Amniotic stem cell (primary cell): Measurements from ENCODE around the gene KCTD1.

Experiments
- DNase-seq: peaks from one replicate; lab custom pipeline; 2025; lab: John Stamatoyannopoulos, UW

KCTD1 gene

DNA sequence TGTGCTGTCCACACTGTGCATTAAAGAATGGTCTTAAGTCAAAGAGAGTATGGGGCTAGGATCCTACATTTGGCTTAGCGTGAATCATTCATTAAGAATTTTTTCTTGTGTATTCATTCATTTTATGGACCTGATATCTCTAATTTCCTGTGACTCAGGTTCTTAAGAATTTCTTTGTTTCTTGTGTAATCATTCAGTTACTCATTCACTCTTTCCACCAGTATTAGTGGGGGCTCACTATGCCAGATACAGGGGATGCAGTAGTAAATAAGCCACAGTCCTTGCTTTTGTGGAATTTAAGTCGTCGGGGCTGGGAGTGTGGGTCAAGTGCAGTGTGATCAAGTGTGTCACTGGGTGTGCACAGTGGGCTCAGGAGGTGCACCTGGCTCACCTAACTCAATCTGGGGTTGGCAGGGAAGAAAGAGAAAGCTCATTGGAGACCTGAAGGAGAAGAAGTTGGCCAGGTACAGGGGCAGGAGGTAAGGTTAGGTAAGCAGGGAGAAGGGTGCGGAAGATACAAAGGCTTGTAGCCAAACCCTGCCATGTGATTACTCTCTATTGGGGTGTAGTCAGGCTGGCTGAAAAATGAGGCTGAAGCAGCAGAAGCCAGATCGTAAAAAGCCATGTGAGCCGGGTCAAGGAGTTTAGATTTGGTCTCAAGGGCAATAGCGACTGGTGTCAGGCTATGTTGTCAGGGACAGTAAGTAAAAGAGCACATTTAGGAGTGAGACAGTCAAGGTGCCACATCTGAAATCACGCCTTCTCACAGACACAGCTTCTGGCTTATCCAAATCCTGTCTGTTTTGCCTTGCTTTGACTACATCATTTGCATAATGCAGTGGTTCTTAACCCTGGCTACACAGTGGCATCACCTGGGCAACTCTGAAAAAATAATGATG, 67.2 kb downstream of the KCTD1 start:
- peak; percentile 45 for DNase-seq

- peak; percentile 17 for DNase-seq
These were observed 68.7 kb downstream of the KCTD1 start for GRCh38 chr18:26479681-26480079.

- no peak for DNase-seq
These were observed 69.2 kb downstream of the KCTD1 start for GRCh38 chr18:26479065-26479680.

DNA sequence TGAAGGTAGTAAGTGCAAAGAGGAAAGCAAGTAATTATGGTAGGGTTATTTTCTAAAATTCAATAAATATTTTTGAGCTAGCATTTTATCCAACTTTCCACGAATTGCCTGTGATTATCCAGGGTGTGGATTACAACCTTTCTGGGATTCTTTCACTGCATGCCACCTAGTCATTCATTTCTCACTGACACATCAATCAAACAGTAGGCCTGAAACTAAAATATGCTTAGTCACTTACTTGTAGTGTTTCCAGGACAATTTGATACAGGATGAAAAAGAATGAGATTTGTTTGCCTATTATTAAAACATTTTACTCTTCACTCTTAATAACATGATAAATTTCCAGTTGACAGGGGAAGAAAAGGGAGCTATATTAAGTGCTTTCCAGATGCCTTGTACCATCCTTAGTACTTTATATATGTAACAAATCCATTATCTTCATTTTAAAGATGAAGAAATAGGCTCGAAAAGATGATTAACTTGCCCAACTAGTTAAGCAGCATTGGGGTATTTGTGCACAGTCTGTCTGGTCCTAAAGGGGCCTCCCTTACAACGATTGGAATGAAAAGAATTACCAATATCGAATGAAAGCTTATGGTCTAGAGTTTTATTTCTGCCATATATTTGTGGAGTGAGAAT, 70.4 kb downstream of the KCTD1 start:
- no peak for DNase-seq

DNA sequence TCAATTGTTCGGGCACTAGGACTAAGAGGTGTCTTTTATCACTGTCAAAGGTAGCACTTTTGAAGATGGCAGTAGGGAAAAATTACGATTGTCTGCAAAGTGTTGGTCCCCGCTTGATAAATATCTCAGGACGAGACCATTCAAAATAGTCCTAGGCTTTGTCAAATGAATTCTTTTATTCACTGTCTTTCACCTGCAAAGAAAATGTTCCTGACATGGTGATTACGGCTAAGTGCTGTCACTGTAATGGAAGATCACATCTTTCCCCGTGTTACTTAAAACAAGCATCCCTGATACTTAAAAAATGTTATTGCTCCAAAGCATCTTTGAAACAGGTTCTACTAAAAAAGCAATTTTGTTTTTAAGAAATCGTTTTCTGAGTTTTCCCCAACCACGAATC, 71.7 kb downstream of the KCTD1 start:
- no peak for DNase-seq

DNA sequence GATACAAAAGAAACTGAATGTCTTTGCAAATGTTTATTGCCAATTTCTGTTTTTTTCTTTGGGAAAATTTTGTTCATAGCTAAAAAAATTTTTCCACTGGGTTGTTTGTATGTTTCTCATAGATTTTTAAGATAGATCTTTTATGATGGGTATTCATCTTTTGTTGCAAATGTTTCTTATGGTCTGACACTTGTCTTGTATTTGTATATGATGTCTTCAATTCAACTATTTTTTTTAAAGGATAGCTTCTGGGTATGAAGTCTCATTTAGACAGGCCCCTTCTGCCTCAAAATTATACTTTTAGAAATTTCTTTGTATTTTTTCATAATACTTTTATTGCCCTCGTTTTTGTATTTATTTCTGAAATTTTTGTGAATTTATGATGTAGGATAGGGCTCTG, 73.8 kb downstream of the KCTD1 start:
- DNase-seq, result no peak

DNA sequence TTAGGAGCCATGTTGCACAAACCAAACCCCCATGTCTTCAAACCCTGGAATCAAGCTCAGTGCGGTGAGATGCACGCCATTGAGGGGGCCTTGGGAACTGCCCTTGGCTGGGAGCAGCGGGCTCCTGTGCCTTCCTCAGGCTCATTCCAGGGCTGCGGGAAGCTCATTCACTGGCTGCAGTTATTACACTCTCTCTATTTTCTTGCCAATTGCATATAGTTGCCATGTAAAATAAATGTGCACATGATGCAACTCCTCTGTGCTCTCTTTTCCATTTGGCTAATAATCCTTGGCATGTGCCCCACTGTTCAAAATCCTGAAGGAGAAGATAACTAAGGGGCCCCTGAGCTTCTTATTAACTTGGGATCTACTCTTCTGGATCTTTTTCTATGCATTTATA, 74.7 kb downstream of the KCTD1 start:
- DNase-seq, result no peak

DNA sequence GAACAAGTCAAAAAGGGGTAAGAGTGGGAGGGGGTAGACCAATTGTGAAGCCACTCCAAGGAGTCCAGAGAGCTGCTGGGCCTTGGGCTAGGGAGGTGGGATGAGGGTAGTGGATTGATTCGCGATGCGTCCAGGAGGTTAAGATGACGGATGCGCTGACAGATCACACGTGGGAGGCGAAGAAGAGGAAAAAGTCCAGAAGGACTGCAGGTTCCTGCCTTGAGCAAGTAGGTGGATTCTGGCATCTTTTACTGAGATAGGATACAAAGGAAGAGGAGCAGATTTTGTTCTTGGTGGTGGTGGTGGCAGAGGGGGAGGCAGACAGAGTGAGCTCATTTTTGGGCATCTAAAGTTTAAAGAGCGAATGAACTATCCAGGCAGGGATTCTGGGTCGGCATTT, 76.5 kb downstream of the KCTD1 start:
- DNase-seq, result no peak

GRCh38 chr18:26471027-26471426, 77.3 kb downstream of the KCTD1 start:
- no peak for DNase-seq

DNA sequence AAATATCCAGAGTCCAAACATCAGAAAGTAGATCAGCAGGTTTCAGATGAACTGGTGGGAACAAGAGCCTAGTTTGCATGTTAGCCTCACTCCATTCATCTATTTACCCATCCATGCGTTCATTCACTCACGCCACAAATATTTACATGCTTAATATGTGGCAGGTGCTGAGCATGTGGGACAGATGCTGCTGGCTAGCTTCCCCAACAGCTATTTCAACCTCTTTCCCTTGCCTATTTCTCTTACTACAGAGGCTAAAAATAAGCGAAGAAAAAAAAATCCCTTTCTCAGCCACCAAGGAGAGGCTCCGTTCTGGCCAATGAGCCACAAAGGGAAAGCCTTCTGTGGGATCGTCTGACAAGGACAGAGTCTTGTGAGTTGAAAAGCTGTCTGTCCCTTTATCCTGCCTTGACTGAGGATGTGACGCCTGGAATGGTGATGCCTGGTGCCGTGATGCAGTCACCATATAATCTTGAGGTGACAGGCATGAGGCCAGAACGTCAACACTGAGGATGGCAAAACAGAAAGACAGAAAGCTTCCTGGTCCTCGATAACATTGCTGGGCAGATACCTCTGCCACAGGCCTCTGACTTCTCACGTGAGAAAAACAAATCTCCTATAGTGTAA, 78.2 kb downstream of the KCTD1 start:
- DNase-seq, result no peak

DNA sequence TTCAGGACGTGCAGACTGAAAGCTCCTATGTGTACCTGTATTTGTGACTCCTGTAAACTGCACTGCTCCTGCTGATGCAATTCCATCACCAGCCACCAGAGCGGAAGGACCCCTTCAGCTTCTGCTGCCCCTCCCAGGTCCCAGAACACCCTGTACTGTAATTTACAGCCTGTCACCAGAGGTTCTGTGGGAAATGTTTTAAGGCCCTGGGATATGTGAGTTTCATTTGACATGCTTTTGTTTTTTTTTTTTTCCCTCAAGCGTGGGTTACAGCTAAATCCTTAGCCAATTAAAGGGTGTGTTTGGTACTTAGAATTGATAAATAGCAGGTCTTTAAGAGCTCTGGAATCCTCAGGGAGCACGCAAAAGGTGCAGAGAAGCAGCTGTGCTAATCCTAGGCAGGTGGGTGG, 79.4 kb downstream of the KCTD1 start:
- no peak for DNase-seq

DNA sequence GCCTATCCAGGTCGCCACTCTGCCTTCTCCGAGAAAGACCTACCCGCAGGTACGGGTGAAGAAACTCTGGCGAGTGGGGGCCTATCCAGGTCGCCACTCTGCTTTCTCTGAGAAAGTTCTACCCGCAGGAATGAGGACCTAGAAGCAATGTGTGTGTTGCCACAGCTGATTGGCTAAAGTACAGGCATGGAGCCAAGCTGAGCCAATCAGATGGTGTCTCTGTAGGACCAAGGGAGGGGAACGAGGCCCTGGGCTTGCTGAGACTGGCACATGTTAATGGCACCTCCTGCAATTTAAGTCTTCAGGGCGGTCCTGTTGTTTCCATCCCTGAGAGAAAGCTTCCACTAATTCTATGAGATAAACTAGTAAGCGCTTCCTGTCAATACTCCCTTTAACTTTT, 82.3 kb downstream of the KCTD1 start:
- no peak for DNase-seq

- DNase-seq, result no peak
These were observed 82.9 kb downstream of the KCTD1 start for GRCh38 chr18:26465431-26465830.

DNA sequence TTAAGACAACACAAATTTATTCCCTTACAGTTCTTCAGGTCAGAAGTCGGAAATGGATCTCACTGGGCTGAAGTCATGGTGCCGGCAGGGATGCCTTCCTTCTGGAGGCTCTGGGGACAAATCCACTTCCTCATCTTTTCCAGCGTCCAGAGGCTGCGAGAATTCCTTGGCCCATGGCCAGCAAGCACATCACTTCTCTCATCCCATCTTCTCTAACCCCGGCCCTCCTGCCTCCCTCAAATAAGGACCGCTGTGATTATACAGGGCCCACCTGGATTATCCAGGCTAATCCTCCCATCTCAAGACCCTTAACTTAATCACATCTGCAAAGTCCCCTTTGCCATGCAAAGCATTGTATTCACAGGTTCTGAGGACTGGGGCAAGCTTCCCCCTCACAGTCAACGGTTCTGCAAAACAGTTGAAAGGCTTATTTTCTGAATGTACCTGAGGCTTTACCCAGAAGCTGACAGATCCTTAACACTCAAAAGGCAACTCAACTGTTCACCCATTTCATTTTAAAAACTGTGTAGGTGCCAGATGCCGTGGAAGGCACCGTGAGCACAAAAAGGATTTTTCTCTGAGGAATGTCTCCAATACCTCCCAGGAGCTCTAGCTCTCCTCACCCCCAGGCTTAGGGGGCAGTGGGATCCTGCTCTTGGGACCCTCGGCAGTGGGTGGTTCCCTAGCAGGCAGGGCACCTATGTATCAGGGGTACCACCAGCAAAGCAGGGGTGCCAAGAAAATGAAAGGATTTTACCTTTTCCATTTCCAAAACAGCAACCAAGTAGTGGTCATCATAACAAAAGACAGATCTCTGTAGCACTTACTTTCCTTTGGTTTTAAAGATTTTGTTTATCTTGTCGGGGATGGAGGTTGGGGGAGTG, 84.0 kb downstream of the KCTD1 start:
- DNase-seq, result no peak

DNA sequence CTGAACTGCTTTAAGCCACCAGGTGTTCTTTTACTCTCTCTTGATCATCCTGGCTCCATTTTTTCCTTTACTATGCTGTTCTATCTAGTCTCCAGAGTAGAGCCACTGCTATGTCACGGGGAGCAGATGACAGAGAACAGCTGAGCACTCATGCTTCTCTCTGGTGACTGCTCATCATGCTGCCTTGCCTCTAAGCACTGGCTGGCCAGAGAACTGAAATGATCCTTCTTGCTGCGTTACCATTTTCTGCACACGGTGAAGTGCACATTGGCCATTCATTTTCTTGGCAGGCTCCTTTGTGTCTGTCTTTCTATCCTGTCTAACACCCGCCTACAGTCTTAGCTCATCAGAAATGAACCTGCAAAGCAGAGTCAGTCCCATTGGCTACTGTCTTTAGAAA, 86.0 kb downstream of the KCTD1 start:
- DNase-seq, result no peak

GRCh38 chr18:26461405-26461804, 86.9 kb downstream of the KCTD1 start:
- no peak for DNase-seq

- no peak for DNase-seq
These were observed 87.8 kb downstream of the KCTD1 start for GRCh38 chr18:26460449-26461091.

DNA sequence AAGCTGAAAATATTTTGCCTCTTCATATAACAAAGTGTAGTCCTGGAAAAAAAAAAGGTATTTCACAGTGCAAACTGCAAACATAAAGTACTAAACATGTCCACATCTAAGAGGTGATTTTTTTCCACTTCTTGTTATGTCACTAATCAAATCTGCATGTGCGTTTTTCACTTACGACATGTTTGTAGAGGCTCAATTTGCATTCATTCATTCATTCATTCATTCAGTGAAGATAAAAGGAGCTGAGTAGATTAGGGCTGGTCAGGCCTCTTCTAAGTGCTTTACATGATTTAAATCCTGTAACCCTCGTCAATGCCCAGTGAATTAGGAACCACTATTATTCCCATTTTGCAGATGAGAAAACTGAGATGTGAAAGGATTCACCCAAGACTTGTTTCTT, 88.5 kb downstream of the KCTD1 start:
- no peak for DNase-seq

DNA sequence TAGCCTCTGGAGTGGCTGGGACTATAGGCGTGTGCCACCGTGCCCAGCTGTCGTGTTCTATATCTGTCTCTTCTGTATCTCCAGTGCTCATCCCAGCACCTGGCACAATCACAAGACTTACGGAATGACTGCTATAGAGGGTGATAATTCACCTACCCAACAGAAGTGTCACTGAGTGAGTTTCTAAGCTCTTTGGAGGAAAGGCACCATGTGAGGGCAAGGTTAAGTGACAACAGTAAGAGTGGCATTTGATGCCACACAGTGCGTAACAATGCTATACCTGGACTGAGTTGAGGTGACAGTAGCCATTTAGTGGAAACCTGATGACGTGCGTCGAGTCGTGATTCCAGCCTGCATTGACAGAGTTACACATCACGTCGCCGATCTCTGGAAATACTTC, 89.0 kb downstream of the KCTD1 start:
- DNase-seq, result no peak

GRCh38 chr18:26458526-26459232, 89.7 kb downstream of the KCTD1 start:
- no peak for DNase-seq
